Heart left ventricle (tissue), 16 donors: ENCODE measurements around the gene GALNT2. TPM values are rescaled to one million over a fixed set of nuclear protein-coding genes. Genes with fewer than 3 reads are reported as not detected.

Source experiments
- ATAC-seq, 4 donors: fragments of 200-7000 bp; cut with Tn5 transposase; one replicate each; pipeline ENCODE4 v1.9.1; 2020 to 2022; ENCODE audit warnings: moderate library complexity in 4 of 4, mild to moderate bottlenecking in 3 of 4, moderate number of reproducible peaks in 1 of 4
- DNase-seq, 5 donors: peaks; one replicate each; pipeline ENCODE4 v3.0.0-alpha.2; 2020
- H3K27ac ChIP-seq, 12 donors: fragments of 200-600 bp; sonication (generic) in 4 of 12; one replicate each; pipeline versions ENCODE4 v1.5.0 to v1.8.0; 2016 to 2022; ENCODE audit warnings: mild to moderate bottlenecking in 2 of 12
- H3K27me3 ChIP-seq, 9 donors: fragments of 200-600 bp; sonication (generic) in 2 of 9; one replicate each; pipeline versions ENCODE4 v1.5.1 to v1.8.0; 2016 to 2022; ENCODE audit warnings: mild to moderate bottlenecking in 3 of 9
- H3K36me3 ChIP-seq, 9 donors: fragments of 200-600 bp; sonication (generic) in 2 of 9; one replicate each; pipeline versions ENCODE4 v1.5.0 to v1.8.0; 2018 to 2022; ENCODE audit warnings: mild to moderate bottlenecking in 2 of 9
- H3K4me1 ChIP-seq, 12 donors: fragments of 200-600 bp; sonication (generic) in 4 of 12; one replicate each; pipeline versions ENCODE4 v1.5.0 to v1.8.0; 2016 to 2022; ENCODE audit warnings: mild to moderate bottlenecking in 3 of 12
- H3K4me3 ChIP-seq, 12 donors: fragments of 200-600 bp; sonication (generic) in 4 of 12; one replicate each; pipeline versions ENCODE4 v1.5.0 to v1.8.0; 2017 to 2022; ENCODE audit warnings: mild to moderate bottlenecking in 9 of 12, moderate library complexity in 4 of 12
- H3K9me3 ChIP-seq, 12 donors: fragments of 200-600 bp; sonication (generic) in 4 of 12; one replicate each; pipeline versions ENCODE4 v1.5.0 to v1.8.0; 2016 to 2022; ENCODE audit warnings: mild to moderate bottlenecking in 1 of 12
- POLR2A ChIP-seq, 2 donors: fragments of 450-650 bp; IDR thresholded peaks; one replicate each; pipeline ENCODE4 v1.6.1; 2017; ENCODE audit warnings: antibody characterized with exemption in 2 of 2, mild to moderate bottlenecking in 2 of 2, moderate library complexity in 2 of 2
- WGBS, 4 donors: extraction: QIAGEN DNeasy Blood & Tissue Kit in 2 of 4; methylation state at CpG; one replicate each; pipeline versions ENCODE4 v1.1.5 to v1.1.7; 2013 to 2018; 5-methylcytosine and 5-hydroxymethylcytosine counted together
- intact Hi-C, 10 donors: fragments of 100-400 bp; cut with DNase I; formaldehyde crosslinking; loops; one replicate each; pipeline versions ENCODE4 v1.11.1 to v1.14.2; 2022
- polyA plus RNA-seq, 2 donors: library from polyadenylated mRNA; stranded (reverse); fragments of 200-250 nt; gene quantifications; one replicate each; pipeline ENCODE4 v1.2.3, GENCODE V29; 2013
- total RNA-seq, 9 donors: library from RNA; depleted of rRNA in 2 of 9; stranded (reverse); fragments of >200 nt in 2 of 9; fragmentation: NEBNext Ultra II Directional in 3 of 9; extraction: Animal tissue kit (Norgen Biotek cat#: 25700) in 3 of 9; gene quantifications; one replicate each; pipeline versions ENCODE4 v1.1.0 to v1.2.4, GENCODE V29; 2016 to 2023
- TF ChIP-seq, protein P1 (sequence below), 12 donors: fragments of 200-600 bp; sonication (generic) in 4 of 12; IDR thresholded peaks; one replicate each; pipeline versions ENCODE4 v1.5.0 to v1.8.0; 2018 to 2022; ENCODE audit warnings: antibody characterized with exemption in 12 of 12, mild to moderate bottlenecking in 5 of 12
- donor health status: ischemic (EF 13 %, LVEDD 7.1; RV severe dilation, severe dysfunction).
- donor health status: healthy with polysubstance abuse.
- donor health status: DM: no; HTN: yes; CAD: no.
- donor health status: DM: no; HTN: no; CAD: no.
- donor health status: ischemic (EF 25% LVEDD 6.9; RV normal size, moderate dysfunction).
- donor health status: ischemic (EF 25% LVEDD 5.7; RV mildly dilated, moderate dysfunction).
- donor health status: healthy.
- donor health status: DM: yes; HTN: yes; CAD: no.
- donor health status: ischemic (EF 35%, LVEDD 5.7; RV mildly dilated, moderate dysfunction).
- donor health status: nonischemic (EF 11% LVEDD 7.7; RV severe dilation, severe dysfunction).
- donor health status: DM: yes; HTN: yes; CAD: no.
- donor health status: PGD.
- donor health status: ischemic (EF 29% LVEDD 5.4; RV normal size, mild dysfunction).
- donor health status: nonischemic (EF 23%, LVEDD 6.1; RV moderate dilation, normal function).

GALNT2 gene
- total and polyA plus RNA-seq, 11 donors, result 10.1 to 44.9 (median 31.6) TPM

DNA sequence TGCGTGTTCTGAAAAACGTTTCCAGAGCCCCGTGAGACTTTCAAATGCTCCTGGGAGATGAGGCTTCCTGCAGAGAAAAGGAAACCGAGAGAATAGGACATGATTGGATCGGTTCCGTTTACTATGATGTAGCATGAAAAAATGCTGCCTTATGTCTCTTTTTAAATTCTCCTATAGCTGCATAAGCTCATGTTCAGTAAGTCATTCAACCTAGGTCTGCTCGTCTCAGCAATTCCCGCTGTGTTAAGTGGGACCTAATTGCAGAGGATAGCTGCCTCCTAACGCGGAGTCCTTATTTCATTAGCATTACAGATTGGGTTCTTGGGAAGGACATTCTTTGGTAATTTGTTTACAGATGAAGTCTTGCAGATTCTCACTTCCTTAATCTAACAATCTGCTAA lies 165.3 kb downstream of the GALNT2 start:
- ATAC-seq (peak in 1 of 4 donors; percentile 19), DNase-seq (peak in 1 of 5 donors; percentile 23)
- no peaks in the 10 kb centered on the region for H3K27me3 ChIP-seq
- TF ChIP-seq POLR2A (IDR thresholded peaks at IDR 0.05), result no peak
- TF ChIP-seq, protein P1, sequence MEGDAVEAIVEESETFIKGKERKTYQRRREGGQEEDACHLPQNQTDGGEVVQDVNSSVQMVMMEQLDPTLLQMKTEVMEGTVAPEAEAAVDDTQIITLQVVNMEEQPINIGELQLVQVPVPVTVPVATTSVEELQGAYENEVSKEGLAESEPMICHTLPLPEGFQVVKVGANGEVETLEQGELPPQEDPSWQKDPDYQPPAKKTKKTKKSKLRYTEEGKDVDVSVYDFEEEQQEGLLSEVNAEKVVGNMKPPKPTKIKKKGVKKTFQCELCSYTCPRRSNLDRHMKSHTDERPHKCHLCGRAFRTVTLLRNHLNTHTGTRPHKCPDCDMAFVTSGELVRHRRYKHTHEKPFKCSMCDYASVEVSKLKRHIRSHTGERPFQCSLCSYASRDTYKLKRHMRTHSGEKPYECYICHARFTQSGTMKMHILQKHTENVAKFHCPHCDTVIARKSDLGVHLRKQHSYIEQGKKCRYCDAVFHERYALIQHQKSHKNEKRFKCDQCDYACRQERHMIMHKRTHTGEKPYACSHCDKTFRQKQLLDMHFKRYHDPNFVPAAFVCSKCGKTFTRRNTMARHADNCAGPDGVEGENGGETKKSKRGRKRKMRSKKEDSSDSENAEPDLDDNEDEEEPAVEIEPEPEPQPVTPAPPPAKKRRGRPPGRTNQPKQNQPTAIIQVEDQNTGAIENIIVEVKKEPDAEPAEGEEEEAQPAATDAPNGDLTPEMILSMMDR (IDR thresholded peaks at IDR 0.05), result no peak
- intact Hi-C loops, result no loop called here
- no peaks in the 10 kb centered on the region for H3K9me3 ChIP-seq
- H3K27ac ChIP-seq, result peak overlapping the region in 5 of 12 donors; percentile 13 to 67 (median 49)
- peaks cover 0 to 12% (median 3%) of the 10 kb centered on the region in 9 donors for H3K36me3 ChIP-seq
- H3K4me3 ChIP-seq, result peak overlapping the region in 9 of 12 donors; percentile 0 to 44 (median 19)
- WGBS, 4 donors, result 55 to 68% (median 59%) methylated on average over 10 of the region's 10 CpGs
- peaks cover 0 to 42% (median 24%) of the 10 kb centered on the region in 12 donors for H3K4me1 ChIP-seq

DNA sequence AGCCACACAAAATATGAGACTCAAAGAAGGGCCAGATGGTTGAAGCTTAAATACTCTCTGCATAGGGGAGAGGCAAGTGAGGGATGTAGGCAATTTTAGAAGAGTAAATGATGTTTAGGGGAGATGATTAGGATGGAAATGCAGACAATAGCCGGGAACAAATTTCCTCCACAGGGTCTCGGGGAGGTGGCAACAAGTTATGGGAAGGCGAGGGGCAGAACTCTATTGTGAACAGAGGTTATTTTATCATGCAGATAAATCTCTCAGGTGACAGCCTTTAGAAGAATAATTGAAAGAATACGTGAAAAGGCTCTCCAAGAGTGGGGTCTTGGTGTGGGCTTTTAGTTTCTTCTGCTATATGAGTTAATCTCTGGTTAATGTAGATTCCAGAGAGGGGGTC lies 166.7 kb downstream of the GALNT2 start:
- H3K4me3 ChIP-seq, result no peak overlapping the region
- WGBS, 4 donors, result 95 to 97% (median 96%) methylated on average over 4 of the region's 4 CpGs
- no peaks in the 10 kb centered on the region for H3K9me3 ChIP-seq
- no peaks in the 10 kb centered on the region for H3K27me3 ChIP-seq
- peaks cover 0 to 18% (median 5%) of the 10 kb centered on the region in 9 donors for H3K36me3 ChIP-seq
- H3K27ac ChIP-seq, result no peak overlapping the region
- intact Hi-C loops, result no loop called here
- peaks cover 0 to 42% (median 24%) of the 10 kb centered on the region in 12 donors for H3K4me1 ChIP-seq
- TF ChIP-seq, protein P1 (IDR thresholded peaks at IDR 0.05), result no peak
- no peak for TF ChIP-seq POLR2A (IDR thresholded peaks at IDR 0.05)
- ATAC-seq, result no peak
- DNase-seq, result no peak

DNA sequence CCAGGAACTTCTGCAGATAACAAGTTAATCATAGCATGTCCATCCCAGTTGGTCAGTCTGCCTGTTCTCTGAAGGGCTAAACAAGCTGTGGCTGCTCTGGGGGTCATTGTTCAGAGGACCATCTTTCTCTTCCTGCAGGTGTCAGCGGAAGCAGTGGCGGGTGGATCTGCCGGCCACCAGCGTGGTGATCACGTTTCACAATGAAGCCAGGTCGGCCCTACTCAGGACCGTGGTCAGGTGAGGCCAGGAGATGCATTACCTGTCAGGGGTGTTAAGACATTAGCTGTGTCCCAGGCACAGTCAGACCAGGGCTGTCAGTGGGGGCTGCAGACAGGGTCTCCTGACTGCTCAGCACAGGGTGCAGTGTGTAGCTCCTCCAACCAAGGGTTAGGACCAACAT lies 168.8 kb downstream of the GALNT2 start:
- Histone ChIP-seq H3K36me3 (peaks cover 0 to 22% (median 5%) of the 10 kb centered on the region in 9 donors), H3K4me1 (peaks cover 0 to 25% (median 14%) of the 10 kb centered on the region in 12 donors), H3K27me3 (no peaks in the 10 kb centered on the region), H3K9me3 (peaks cover 0 to 4% (median 0%) of the 10 kb centered on the region in 12 donors), H3K4me3 (no peak overlapping the region), H3K27ac (no peak overlapping the region)
- intact Hi-C loops, result no loop called here
- 92 to 97% (median 94%) methylated on average over 2 to 7 of the region's 7 CpGs for WGBS, 4 donors
- ATAC-seq, result no peak
- no peak for DNase-seq
- no peak for TF ChIP-seq POLR2A (IDR thresholded peaks at IDR 0.05)
- TF ChIP-seq, protein P1 (IDR thresholded peaks at IDR 0.05), result no peak

DNA sequence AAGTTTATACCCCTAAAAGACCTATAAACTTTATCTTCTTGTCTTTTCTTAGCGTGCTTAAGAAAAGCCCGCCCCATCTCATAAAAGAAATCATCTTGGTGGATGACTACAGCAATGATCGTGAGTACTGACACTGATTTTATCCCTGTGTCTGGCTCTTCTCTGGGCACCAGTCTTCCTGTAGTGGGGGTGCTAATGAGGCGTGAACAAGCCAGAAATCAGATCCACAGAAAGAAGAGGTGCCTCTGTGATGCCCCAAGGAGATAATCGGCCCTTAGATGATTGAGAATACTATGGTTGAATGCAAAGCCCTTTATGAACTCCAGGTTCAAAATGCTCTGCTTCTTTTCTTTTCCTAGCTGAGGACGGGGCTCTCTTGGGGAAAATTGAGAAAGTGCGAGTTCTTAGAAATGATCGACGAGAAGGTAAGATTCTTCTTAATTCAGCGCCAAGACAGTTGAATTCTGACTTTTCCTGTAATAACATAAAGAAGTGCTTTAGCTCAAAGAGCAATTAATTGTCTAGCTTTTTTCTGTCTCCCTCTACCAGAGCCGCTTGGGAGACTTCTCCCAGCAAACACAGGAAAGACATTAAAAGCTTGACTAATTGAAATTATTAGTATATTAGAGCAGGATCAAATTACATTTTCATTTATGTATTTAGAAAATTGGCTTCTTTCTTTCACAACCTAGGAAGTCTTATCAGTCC lies 169.4 kb downstream of the GALNT2 start:
- Histone ChIP-seq H3K4me1 (peaks cover 0 to 20% (median 10%) of the 10 kb centered on the region in 12 donors), H3K4me3 (no peak overlapping the region), H3K27ac (no peak overlapping the region), H3K36me3 (peaks cover 0 to 28% (median 5%) of the 10 kb centered on the region in 9 donors), H3K27me3 (no peaks in the 10 kb centered on the region), H3K9me3 (peaks cover 0 to 9% (median 0%) of the 10 kb centered on the region in 12 donors)
- intact Hi-C loops, result no loop called here
- 92 to 93% (median 93%) methylated on average over 11 of the region's 11 CpGs for WGBS, 4 donors
- ATAC-seq, result no peak
- no peak for TF ChIP-seq POLR2A (IDR thresholded peaks at IDR 0.05)
- TF ChIP-seq, protein P1 (IDR thresholded peaks at IDR 0.05), result no peak
- no peak for DNase-seq
